Retinal pigment epithelial cell (primary cell): ENCODE data around the gene SH3BP2.

Source experiments
- DNase-seq: peaks from one replicate; pipeline ENCODE4 v3.0.0-alpha.2; 2010; ENCODE audit warnings: low read depth
- H3K4me3 ChIP-seq: 2 replicates; pipeline ENCODE4 v1.5.1; 2011; ENCODE audit warnings: mild to moderate bottlenecking, low read length, control low read depth, moderate library complexity
- CTCF ChIP-seq: conservative IDR thresholded peaks from 2 replicates; pipeline ENCODE4 v1.5.1; 2011; ENCODE audit warnings: low read depth, low read length, control low read depth, inconsistent platforms

The SH3BP2 gene

GRCh38 chr4:2887343-2887742 lies 94.5 kb downstream of the SH3BP2 start:
- no peak overlapping the region for H3K4me3 ChIP-seq
- TF ChIP-seq CTCF: no peak
- DNase-seq: no peak

- no peak for TF ChIP-seq CTCF
- DNase-seq: no peak
- no peak overlapping the region for H3K4me3 ChIP-seq
Measured at GRCh38 chr4:2888886-2889285, 96.0 kb downstream of the SH3BP2 start.
